ENCODE data around the gene CCDC196.

Gene CCDC196

GRCh38 chr14:66490143-66491111 is 4.3 kb downstream of the CCDC196 start:
- TF ChIP-seq CTCF (IDR thresholded peaks at IDR 0.05; ENCODE audit: insufficient read depth, low read depth, low read length, missing control alignments): no peak
- H3K4me3 ChIP-seq (ENCODE audit: low read length): no peak overlapping the region
- no peak for DNase-seq (ENCODE audit: low read depth)

- no peak for TF ChIP-seq CTCF (IDR thresholded peaks at IDR 0.05; ENCODE audit: insufficient read depth, low read depth, low read length, missing control alignments)
- DNase-seq (ENCODE audit: low read depth): no peak
- no peak overlapping the region for H3K4me3 ChIP-seq (ENCODE audit: low read length)
Measured at GRCh38 chr14:66493750-66494149, 7.6 kb downstream of the CCDC196 start.

GRCh38 chr14:66495218-66496098 is 9.3 kb downstream of the CCDC196 start:
- peak; percentile 86 for TF ChIP-seq CTCF (IDR thresholded peaks at IDR 0.05; ENCODE audit: insufficient read depth, low read depth, low read length, missing control alignments)
- DNase-seq (ENCODE audit: low read depth): peak; percentile 78
- H3K4me3 ChIP-seq (ENCODE audit: low read length): no peak overlapping the region

GRCh38 chr14:66496188-66496807 is 10.1 kb downstream of the CCDC196 start:
- TF ChIP-seq CTCF (IDR thresholded peaks at IDR 0.05; ENCODE audit: insufficient read depth, low read depth, low read length, missing control alignments): no peak
- no peak overlapping the region for H3K4me3 ChIP-seq (ENCODE audit: low read length)
- peak; percentile 20 for DNase-seq (ENCODE audit: low read depth)

GRCh38 chr14:66496911-66497310 is 10.7 kb downstream of the CCDC196 start:
- TF ChIP-seq CTCF (IDR thresholded peaks at IDR 0.05; ENCODE audit: insufficient read depth, low read depth, low read length, missing control alignments): no peak
- no peak for DNase-seq (ENCODE audit: low read depth)
- H3K4me3 ChIP-seq (ENCODE audit: low read length): no peak overlapping the region

GRCh38 chr14:66498311-66498710 is 12.1 kb downstream of the CCDC196 start:
- DNase-seq (ENCODE audit: low read depth): no peak
- no peak for TF ChIP-seq CTCF (IDR thresholded peaks at IDR 0.05; ENCODE audit: insufficient read depth, low read depth, low read length, missing control alignments)
- no peak overlapping the region for H3K4me3 ChIP-seq (ENCODE audit: low read length)
